Activated naive CD8-positive, alpha-beta T cell treated with anti-CD3 and anti-CD28 coated beads for 36 hours (primary cell): ENCODE results near the gene SMYD3. TPM values are rescaled to one million over a fixed set of nuclear protein-coding genes. Genes with fewer than 3 reads are reported as not detected.
"Not testable (repeated sequence)": the region's sequence is repeated elsewhere in the genome, so short reads cannot be mapped to it uniquely, and the experiment has no call there.

Experiments used
- DNase-seq: peaks from one replicate; pipeline ENCODE4 v3.0.0; 2021
- H3K27ac Mint-ChIP-seq: one replicate; pipeline ENCODE4 v1.8.0; 2022; ENCODE audit warnings: mild to moderate bottlenecking, moderate library complexity, mixed read lengths
- H3K27me3 Mint-ChIP-seq: one replicate; pipeline ENCODE4 v1.8.0; 2022; ENCODE audit warnings: mild to moderate bottlenecking, mixed read lengths
- H3K36me3 Mint-ChIP-seq: one replicate; pipeline ENCODE4 v1.8.0; 2021; ENCODE audit warnings: mild to moderate bottlenecking, mixed read lengths
- H3K4me1 Mint-ChIP-seq: one replicate; pipeline ENCODE4 v1.8.0; 2021; ENCODE audit warnings: mixed read lengths
- H3K4me3 Mint-ChIP-seq: one replicate; pipeline ENCODE4 v1.8.0; 2022; ENCODE audit warnings: mild to moderate bottlenecking, moderate library complexity, mixed read lengths
- H3K9me3 Mint-ChIP-seq: one replicate; pipeline ENCODE4 v1.8.0; 2022; ENCODE audit warnings: mixed read lengths
- total RNA-seq, 2 experiments: library from RNA; stranded (reverse); gene quantifications; one replicate each; pipeline ENCODE4 v1.2.3, GENCODE V29; 2021

SMYD3 gene
- total RNA-seq, 2 experiments from 2014 or later = 16.4 to 18.4 TPM

DNA sequence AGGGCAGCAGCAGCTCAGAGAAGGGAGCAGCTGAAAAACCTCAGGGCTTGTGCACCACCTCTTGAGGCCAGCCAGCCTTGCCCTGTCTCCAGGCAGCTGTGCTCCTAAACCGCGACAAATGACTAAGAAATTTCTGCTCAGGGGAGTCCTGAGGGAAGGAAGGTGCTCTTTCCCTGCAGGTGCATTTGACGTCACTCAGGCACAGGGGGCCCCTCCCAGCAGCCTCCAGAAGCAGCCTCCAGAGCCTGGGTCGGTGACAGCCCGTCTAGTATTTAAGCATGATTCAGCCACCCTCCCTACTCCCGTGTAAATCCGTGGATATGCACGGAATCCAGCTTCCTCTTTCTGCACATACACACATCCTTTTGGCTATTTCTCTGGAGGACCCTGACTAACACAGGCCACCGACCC is 791.8 kb downstream of the SMYD3 start:
- no peaks in the 10 kb centered on the region for H3K27me3 Mint-ChIP-seq
- no peak for DNase-seq
- peaks cover 1% of the 10 kb centered on the region for H3K36me3 Mint-ChIP-seq
- H3K9me3 Mint-ChIP-seq = no peaks in the 10 kb centered on the region
- H3K4me3 Mint-ChIP-seq = no peak overlapping the region
- no peaks in the 10 kb centered on the region for H3K4me1 Mint-ChIP-seq
- H3K27ac Mint-ChIP-seq = no peak overlapping the region

DNA sequence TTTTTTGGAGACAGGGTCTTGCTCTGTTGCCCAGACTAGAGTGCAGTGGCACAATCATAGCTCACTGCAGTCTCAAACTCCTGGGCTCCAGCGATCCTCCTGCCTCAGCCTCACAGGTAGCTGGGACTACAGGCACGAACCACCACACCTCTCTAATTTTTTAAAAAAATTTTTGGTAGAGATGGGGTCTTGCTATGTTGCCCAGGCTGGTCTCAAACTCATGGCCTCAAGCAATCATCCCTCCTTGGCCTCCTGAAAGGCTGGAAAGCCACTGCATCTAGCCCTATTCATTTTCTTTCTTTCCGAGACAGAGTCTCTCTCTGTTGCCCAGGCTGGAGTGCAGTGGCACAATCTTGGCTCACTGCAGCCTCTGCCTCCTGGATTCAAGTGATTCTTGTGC is 793.1 kb downstream of the SMYD3 start:
- not testable (repeated sequence) for DNase-seq, H3K27ac Mint-ChIP-seq, H3K4me3 Mint-ChIP-seq, H3K36me3 Mint-ChIP-seq, H3K9me3 Mint-ChIP-seq, H3K27me3 Mint-ChIP-seq, H3K4me1 Mint-ChIP-seq

DNA sequence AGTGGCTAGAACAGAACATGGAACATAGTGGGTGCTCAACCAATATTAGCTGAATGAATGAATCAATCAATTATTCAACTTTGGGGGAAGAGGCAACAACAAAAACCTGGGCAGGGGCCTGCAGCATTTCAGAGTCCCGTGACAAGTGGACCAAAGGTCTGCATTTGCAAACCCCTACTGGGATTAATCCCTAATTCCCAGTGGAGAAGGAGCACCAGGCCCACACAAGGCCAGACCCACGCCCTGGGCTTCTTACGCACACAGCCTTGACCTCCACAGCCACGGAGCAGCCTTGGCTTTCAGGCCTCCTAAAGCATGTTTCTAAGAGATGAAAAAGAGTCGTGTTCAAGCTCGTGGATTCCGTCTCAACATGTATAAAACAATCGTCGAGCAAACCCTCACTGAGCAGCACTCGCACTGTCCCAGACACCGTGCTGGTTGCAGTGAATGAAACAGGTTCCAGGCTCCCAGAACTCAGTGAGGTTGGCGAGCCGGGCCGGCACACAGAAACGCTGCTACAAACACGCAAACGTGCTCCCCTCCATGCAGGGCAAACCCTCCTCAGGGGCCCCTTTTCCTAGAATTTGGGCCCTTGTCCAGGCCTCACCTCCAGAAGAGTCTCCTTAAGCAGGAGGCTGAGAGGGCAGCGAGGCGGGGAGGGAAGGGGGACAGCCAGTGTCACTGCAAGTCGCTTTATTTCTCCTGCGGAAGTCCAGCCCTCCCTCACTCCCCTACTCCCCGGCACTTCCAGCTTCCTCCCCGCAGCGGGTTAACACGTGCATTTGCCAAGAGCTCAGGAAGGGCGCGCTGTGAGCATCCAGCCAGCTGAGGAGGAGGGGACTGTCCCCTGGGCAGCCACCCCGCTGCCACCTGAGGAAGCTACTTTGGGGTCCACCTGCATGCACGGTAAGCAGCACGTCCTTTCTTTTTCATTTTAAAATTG is 795.8 kb downstream of the SMYD3 start:
- H3K4me3 Mint-ChIP-seq = no peak overlapping the region
- no peaks in the 10 kb centered on the region for H3K4me1 Mint-ChIP-seq
- H3K27me3 Mint-ChIP-seq = no peaks in the 10 kb centered on the region

DNA sequence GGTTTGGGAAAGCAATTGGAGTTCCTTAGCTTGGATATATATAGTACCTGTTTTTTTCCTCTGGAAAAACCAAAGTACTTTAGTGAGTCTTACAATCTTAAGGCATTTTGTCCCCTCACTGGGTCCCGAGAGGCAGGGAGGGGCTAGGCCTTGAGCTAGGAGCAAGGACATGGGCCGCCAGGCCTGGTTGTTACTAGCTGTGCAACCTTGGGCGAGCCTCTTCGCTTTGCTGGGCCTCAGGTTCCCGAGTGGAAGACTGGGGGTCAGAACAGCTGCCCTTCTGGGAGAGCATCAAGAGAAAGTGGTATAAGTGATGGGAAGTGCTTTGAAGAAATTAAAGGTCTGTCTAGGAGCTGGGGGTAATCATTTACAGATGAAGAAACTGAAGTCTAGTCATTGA is 799.1 kb downstream of the SMYD3 start:
- Mint-ChIP-seq H3K9me3 (no peaks in the 10 kb centered on the region), H3K36me3 (no peaks in the 10 kb centered on the region), H3K27ac (no peak overlapping the region), H3K4me1 (no peaks in the 10 kb centered on the region), H3K4me3 (no peak overlapping the region), H3K27me3 (no peaks in the 10 kb centered on the region)
- DNase-seq = no peak

More for the DNA sequence above, 795.8 kb downstream of the SMYD3 start:
- H3K9me3 Mint-ChIP-seq = no peaks in the 10 kb centered on the region
- H3K27ac Mint-ChIP-seq = no peak overlapping the region
- no peak for DNase-seq
- no peaks in the 10 kb centered on the region for H3K36me3 Mint-ChIP-seq

DNA sequence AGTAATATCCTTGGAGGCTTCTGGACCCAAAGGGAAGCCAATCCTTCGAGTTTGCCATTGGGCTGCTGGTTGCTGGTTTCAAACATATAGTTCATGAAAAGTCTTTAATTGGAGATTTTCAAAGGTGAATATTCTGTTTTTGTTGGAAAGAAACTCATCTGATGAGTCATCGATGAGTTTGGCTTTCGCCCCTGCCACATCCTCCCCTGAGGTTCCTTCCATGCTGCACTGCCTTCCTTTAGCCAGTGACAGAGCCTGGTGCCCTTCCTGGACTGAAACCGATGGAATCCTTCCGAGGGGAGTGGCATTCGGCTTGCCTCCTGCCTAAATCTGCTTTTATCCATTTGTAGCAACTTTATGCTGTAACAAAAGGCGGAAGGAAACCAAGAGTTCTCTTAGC is 802.3 kb downstream of the SMYD3 start:
- H3K27ac Mint-ChIP-seq = no peak overlapping the region

DNA sequence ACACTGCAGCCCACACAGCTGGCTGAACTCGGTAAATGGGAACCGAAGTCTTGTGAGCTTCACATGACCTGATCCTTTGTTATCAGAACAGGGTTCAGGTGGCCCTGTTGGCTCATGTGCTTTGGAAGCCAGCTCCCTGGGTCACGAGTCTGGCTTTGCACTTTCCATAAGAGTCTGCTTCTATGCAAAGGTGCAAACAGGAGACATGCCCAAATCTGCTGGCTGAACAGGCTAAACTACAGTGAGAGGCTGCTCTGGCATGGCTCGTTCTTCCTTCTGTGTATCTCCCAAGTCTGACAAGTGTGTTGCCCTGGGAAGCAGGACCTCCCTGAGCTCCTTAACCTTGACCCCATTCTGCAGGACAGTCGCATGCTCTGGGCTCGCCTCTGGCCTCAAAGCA is 802.7 kb downstream of the SMYD3 start:
- no peaks in the 10 kb centered on the region for H3K9me3 Mint-ChIP-seq
- DNase-seq = no peak
- no peaks in the 10 kb centered on the region for H3K27me3 Mint-ChIP-seq
- no peak overlapping the region for H3K4me3 Mint-ChIP-seq
- no peaks in the 10 kb centered on the region for H3K4me1 Mint-ChIP-seq
- no peak overlapping the region for H3K27ac Mint-ChIP-seq
- no peaks in the 10 kb centered on the region for H3K36me3 Mint-ChIP-seq

More for the DNA sequence above, 802.3 kb downstream of the SMYD3 start:
- no peak for DNase-seq
- Mint-ChIP-seq H3K4me1 (no peaks in the 10 kb centered on the region), H3K4me3 (no peak overlapping the region), H3K36me3 (no peaks in the 10 kb centered on the region), H3K9me3 (no peaks in the 10 kb centered on the region), H3K27me3 (no peaks in the 10 kb centered on the region)

DNA sequence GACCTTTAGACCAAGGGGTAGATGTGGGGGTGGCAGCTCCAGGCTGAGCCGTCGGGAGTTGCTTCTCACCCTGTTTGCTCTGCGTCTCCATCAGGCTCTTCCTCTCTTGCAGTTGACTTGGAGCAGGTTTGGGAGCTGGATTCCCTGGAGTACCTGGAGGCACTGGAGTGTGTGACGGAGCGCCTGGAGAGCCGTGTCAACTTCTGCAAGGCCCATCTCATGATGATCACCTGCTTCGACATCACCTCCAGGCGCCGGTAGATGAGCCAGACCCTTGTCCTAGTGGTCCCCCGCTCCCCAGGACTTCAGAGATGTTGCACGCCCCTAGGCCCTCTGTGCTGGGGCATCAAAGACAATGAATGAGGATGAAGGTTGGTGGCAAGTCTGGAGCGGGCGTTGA is 804.7 kb downstream of the SMYD3 start:
- DNase-seq = no peak
- no peaks in the 10 kb centered on the region for H3K36me3 Mint-ChIP-seq
- H3K9me3 Mint-ChIP-seq = no peaks in the 10 kb centered on the region
- H3K4me3 Mint-ChIP-seq = no peak overlapping the region
- H3K27ac Mint-ChIP-seq = no peak overlapping the region
- no peaks in the 10 kb centered on the region for H3K4me1 Mint-ChIP-seq
- H3K27me3 Mint-ChIP-seq = no peaks in the 10 kb centered on the region

DNA sequence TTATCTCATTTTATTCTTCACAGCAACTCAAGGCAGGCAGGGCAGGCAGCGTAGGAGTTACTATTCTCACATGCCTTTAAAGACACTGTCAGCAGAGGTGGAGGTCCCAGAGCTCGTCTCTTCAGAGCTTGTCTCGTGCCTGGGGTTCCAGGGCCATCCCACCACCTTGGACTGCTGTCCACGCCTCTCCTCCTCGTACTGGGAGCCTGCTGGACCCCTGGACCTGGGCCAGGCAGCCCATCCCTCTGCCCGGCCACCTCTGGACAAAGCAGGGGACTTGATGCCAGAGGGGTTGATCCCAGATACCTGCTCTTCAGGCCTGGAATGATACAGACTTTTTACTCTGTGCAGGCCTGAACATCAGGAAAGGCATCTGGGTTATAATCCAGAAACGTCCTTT is 805.4 kb downstream of the SMYD3 start:
- Mint-ChIP-seq H3K4me1 (no peaks in the 10 kb centered on the region), H3K36me3 (no peaks in the 10 kb centered on the region), H3K9me3 (no peaks in the 10 kb centered on the region), H3K27ac (no peak overlapping the region), H3K27me3 (no peaks in the 10 kb centered on the region), H3K4me3 (no peak overlapping the region)
- DNase-seq = no peak

DNA sequence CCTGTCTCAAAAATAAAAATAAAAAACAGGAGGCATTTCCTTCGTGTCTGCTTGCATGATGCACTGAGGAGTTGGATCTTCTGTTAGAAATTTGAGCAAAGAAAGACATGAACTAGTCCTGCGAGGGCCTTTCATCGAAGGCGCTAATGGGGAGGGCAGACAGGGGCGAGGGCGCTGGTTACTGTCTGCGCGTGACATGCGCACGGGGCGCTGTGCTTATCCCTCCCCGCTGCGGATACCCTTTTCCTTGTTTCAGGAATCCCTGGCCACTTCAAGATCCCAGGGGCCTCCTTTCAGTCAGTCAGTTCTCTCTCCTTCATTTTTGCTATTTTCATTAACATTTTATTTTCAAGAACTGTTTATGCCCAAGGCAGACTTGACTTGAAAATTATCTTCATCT is 806.4 kb downstream of the SMYD3 start:
- Mint-ChIP-seq H3K4me1 (no peaks in the 10 kb centered on the region), H3K36me3 (no peaks in the 10 kb centered on the region), H3K27me3 (no peaks in the 10 kb centered on the region), H3K27ac (no peak overlapping the region), H3K4me3 (no peak overlapping the region), H3K9me3 (no peaks in the 10 kb centered on the region)
- no peak for DNase-seq

Other genes with a start within 250 kb of the SMYD3 start
- 10 to 100 TPM; 33.1 to 35.9 TPM for gene TFB2M, start 59.0 kb upstream of the SMYD3 start, total RNA-seq
- 10 to 100 TPM; 25.8 to 26.1 TPM for gene CNST, start 59.2 kb upstream of the SMYD3 start, total RNA-seq
- 10 to 100 TPM; 45.8 to 46.3 TPM for gene SCCPDH, start 217.1 kb upstream of the SMYD3 start, total RNA-seq